Tibial nerve (tissue), 4 donors: ENCODE data around the gene PRLHR. TPM values are rescaled to one million over a fixed set of nuclear protein-coding genes. Genes with fewer than 3 reads are reported as not detected.
"Not testable (repeated sequence)": the region's sequence is repeated elsewhere in the genome, so short reads cannot be mapped to it uniquely, and the experiment has no call there.

Experiments used
- DNase-seq, 2 donors: peaks; one replicate each; pipeline ENCODE4 v3.0.0-alpha.2; 2019; ENCODE audit warnings: low spot score in 2 of 2
- H3K27ac ChIP-seq, 4 donors: fragments of 200-600 bp; sonication (generic) in 3 of 4; one replicate each; pipeline ENCODE4 v1.5.1; 2017 to 2019; ENCODE audit warnings: mild to moderate bottlenecking in 1 of 4
- H3K27me3 ChIP-seq, 2 donors: fragments of 200-600 bp; sonication (generic) in 1 of 2; one replicate each; pipeline versions ENCODE4 v1.5.1 to v1.6.0; 2017 to 2019
- H3K36me3 ChIP-seq, 3 donors: fragments of 200-600 bp; sonication (generic); one replicate each; pipeline ENCODE4 v1.5.1; 2018 to 2019
- H3K4me1 ChIP-seq, 4 donors: fragments of 200-600 bp; sonication (generic) in 3 of 4; one replicate each; pipeline ENCODE4 v1.5.1; 2017 to 2019
- H3K4me3 ChIP-seq, 4 donors: fragments of 200-600 bp; sonication (generic) in 3 of 4; one replicate each; pipeline ENCODE4 v1.5.1; 2017 to 2019; ENCODE audit warnings: mild to moderate bottlenecking in 1 of 4, moderate library complexity in 1 of 4
- H3K9me3 ChIP-seq, 4 donors: fragments of 200-600 bp; sonication (generic) in 3 of 4; one replicate each; pipeline ENCODE4 v1.5.1; 2017 to 2019
- CTCF ChIP-seq, 5 experiments: fragments of 200-600 bp in 3 of 5; fragments of 450-650 bp in 2 of 5; sonication (generic) in 3 of 5; IDR thresholded peaks; one replicate each; pipeline ENCODE4 v1.5.1; 2016 to 2019; ENCODE audit warnings: antibody characterized with exemption in 5 of 5, mild to moderate bottlenecking in 3 of 5, moderate library complexity in 2 of 5
- EP300 ChIP-seq, 2 donors: sonication (generic); formaldehyde crosslinking; IDR thresholded peaks; one replicate each; pipeline ENCODE4 v1.6.1; 2017; ENCODE audit warnings: antibody characterized with exemption in 2 of 2, mild to moderate bottlenecking in 1 of 2
- POLR2A ChIP-seq, 2 donors: fragments of 450-650 bp; IDR thresholded peaks; one replicate each; pipeline ENCODE4 v1.6.1; 2017; ENCODE audit warnings: antibody characterized with exemption in 2 of 2, mild to moderate bottlenecking in 2 of 2, moderate library complexity in 2 of 2
- WGBS, 2 donors: methylation state at CpG; one replicate each; pipeline ENCODE4 v1.1.5; 2018; 5-methylcytosine and 5-hydroxymethylcytosine counted together
- total RNA-seq, 4 donors: library from RNA; depleted of rRNA; stranded (reverse); fragments of >200 nt; gene quantifications; one replicate each; pipeline ENCODE4 v1.1.0, GENCODE V29; 2016

PRLHR gene
- total RNA-seq, 4 donors from 2014 or later, result not detected

GRCh38 chr10:118629211-118629610 is 33.8 kb upstream of the PRLHR start:
- TF ChIP-seq EP300 (IDR thresholded peaks at IDR 0.05), result peak in 1 of 2 donors; percentile 44
- TF ChIP-seq POLR2A (IDR thresholded peaks at IDR 0.05), result no peak
- peak in 1 of 2 donors; percentile 13 for DNase-seq
- H3K36me3 ChIP-seq, result no peaks in the 10 kb centered on the region
- H3K9me3 ChIP-seq, result no peaks in the 10 kb centered on the region
- peaks cover 0 to 5% (median 0%) of the 10 kb centered on the region in 4 donors for H3K4me1 ChIP-seq
- H3K27ac ChIP-seq, result peak overlapping the region in 2 of 4 donors; percentile 55 to 59
- H3K4me3 ChIP-seq, result no peak overlapping the region
- no peaks in the 10 kb centered on the region for H3K27me3 ChIP-seq
- WGBS, 2 donors, result 36 to 40% methylated on average over 3 of the region's 3 CpGs

GRCh38 chr10:118628397-118628796 is 32.9 kb upstream of the PRLHR start:
- no peaks in the 10 kb centered on the region for H3K9me3 ChIP-seq
- H3K4me3 ChIP-seq, result no peak overlapping the region
- DNase-seq, result no peak
- H3K27me3 ChIP-seq, result no peaks in the 10 kb centered on the region
- no peak overlapping the region for H3K27ac ChIP-seq
- H3K36me3 ChIP-seq, result no peaks in the 10 kb centered on the region
- peaks cover 0 to 5% (median 0%) of the 10 kb centered on the region in 4 donors for H3K4me1 ChIP-seq
- no peak for TF ChIP-seq POLR2A (IDR thresholded peaks at IDR 0.05)
- TF ChIP-seq CTCF (IDR thresholded peaks at IDR 0.05), result no peak
- TF ChIP-seq EP300 (IDR thresholded peaks at IDR 0.05), result no peak

- no peak for TF ChIP-seq CTCF (IDR thresholded peaks at IDR 0.05)
- no peak for TF ChIP-seq EP300 (IDR thresholded peaks at IDR 0.05)
- TF ChIP-seq POLR2A (IDR thresholded peaks at IDR 0.05), result no peak
- Histone ChIP-seq H3K36me3 (no peaks in the 10 kb centered on the region), H3K4me3 (no peak overlapping the region), H3K27me3 (no peaks in the 10 kb centered on the region), H3K4me1 (peaks cover 0 to 5% (median 0%) of the 10 kb centered on the region in 4 donors), H3K27ac (no peak overlapping the region), H3K9me3 (no peaks in the 10 kb centered on the region)
- WGBS, 2 donors, result 44 to 63% methylated on average over 3 of the region's 3 CpGs
- no peak for DNase-seq
Measured at GRCh38 chr10:118626953-118627352, 31.5 kb upstream of the PRLHR start.

GRCh38 chr10:118625504-118625903 is 30.1 kb upstream of the PRLHR start:
- 57 to 67% methylated on average over 3 of the region's 3 CpGs for WGBS, 2 donors
- DNase-seq, result no peak
- H3K27ac ChIP-seq, result no peak overlapping the region
- TF ChIP-seq POLR2A (IDR thresholded peaks at IDR 0.05), result no peak
- H3K4me3 ChIP-seq, result no peak overlapping the region
- H3K36me3 ChIP-seq, result no peaks in the 10 kb centered on the region
- no peaks in the 10 kb centered on the region for H3K9me3 ChIP-seq
- H3K27me3 ChIP-seq, result no peaks in the 10 kb centered on the region
- peaks cover 0 to 5% (median 0%) of the 10 kb centered on the region in 4 donors for H3K4me1 ChIP-seq

- 67 to 76% methylated on average over 5 of the region's 5 CpGs for WGBS, 2 donors
- Histone ChIP-seq H3K4me1 (peaks cover 0 to 5% (median 0%) of the 10 kb centered on the region in 4 donors), H3K27me3 (no peaks in the 10 kb centered on the region), H3K9me3 (no peaks in the 10 kb centered on the region), H3K27ac (no peak overlapping the region), H3K36me3 (no peaks in the 10 kb centered on the region), H3K4me3 (no peak overlapping the region)
- no peak for DNase-seq
- TF ChIP-seq POLR2A (IDR thresholded peaks at IDR 0.05) (no peak), CTCF (IDR thresholded peaks at IDR 0.05) (no peak), EP300 (IDR thresholded peaks at IDR 0.05) (no peak)
Measured at GRCh38 chr10:118624747-118625146, 29.3 kb upstream of the PRLHR start.

GRCh38 chr10:118621304-118621942 is 26.0 kb upstream of the PRLHR start:
- Histone ChIP-seq H3K4me3 (no peak overlapping the region), H3K36me3 (no peaks in the 10 kb centered on the region), H3K27ac (no peak overlapping the region), H3K4me1 (no peaks in the 10 kb centered on the region), H3K27me3 (peaks cover 0 to 2% of the 10 kb centered on the region in 2 donors), H3K9me3 (no peaks in the 10 kb centered on the region)
- 28 to 44% methylated on average over 7 of the region's 7 CpGs for WGBS, 2 donors
- DNase-seq, result no peak
- TF ChIP-seq POLR2A (IDR thresholded peaks at IDR 0.05), result no peak
- no peak for TF ChIP-seq EP300 (IDR thresholded peaks at IDR 0.05)
- TF ChIP-seq CTCF (IDR thresholded peaks at IDR 0.05), result no peak

- not testable (repeated sequence) for H3K9me3 ChIP-seq, H3K27ac ChIP-seq, H3K36me3 ChIP-seq, DNase-seq, H3K4me3 ChIP-seq, H3K4me1 ChIP-seq
- peaks cover 0 to 18% of the 10 kb centered on the region in 2 donors for H3K27me3 ChIP-seq
- WGBS, 2 donors, result 22 to 29% methylated on average over 4 of the region's 4 CpGs
Measured at GRCh38 chr10:118613863-118614262, 18.4 kb upstream of the PRLHR start.
